Tongue (tissue), 2 donors: ENCODE measurements around the gene EIPR1. TPM values are rescaled to one million over a fixed set of nuclear protein-coding genes. Genes with fewer than 3 reads are reported as not detected.

Experiments
- DNase-seq: peaks from one replicate; pipeline ENCODE4 v3.0.0-alpha.2; 2015
- total RNA-seq: library from RNA; depleted of rRNA; stranded (reverse); fragments of >200 nt; gene quantifications from one replicate; pipeline ENCODE4 v1.2.3, GENCODE V29; 2014

Gene EIPR1
- total RNA-seq, 1 donor from 2014 or later, result 28.9 TPM

GRCh38 chr2:3324036-3324386, 53.6 kb downstream of the EIPR1 start:
- DNase-seq, result no peak

- no peak for DNase-seq
These were observed 54.1 kb downstream of the EIPR1 start for GRCh38 chr2:3323360-3324035.

GRCh38 chr2:3322311-3322970, 55.2 kb downstream of the EIPR1 start:
- DNase-seq, result no peak

- no peak for DNase-seq
These were observed 55.8 kb downstream of the EIPR1 start for GRCh38 chr2:3321825-3322224.

GRCh38 chr2:3320910-3321605, 56.6 kb downstream of the EIPR1 start:
- no peak for DNase-seq

- no peak for DNase-seq
These were observed 57.7 kb downstream of the EIPR1 start for GRCh38 chr2:3319745-3320566.

- no peak for DNase-seq
These were observed 58.5 kb downstream of the EIPR1 start for GRCh38 chr2:3319134-3319533.

- DNase-seq, result no peak
These were observed 59.6 kb downstream of the EIPR1 start for GRCh38 chr2:3317871-3318590.

- no peak for DNase-seq
These were observed 60.3 kb downstream of the EIPR1 start for GRCh38 chr2:3317277-3317685.

- no peak for DNase-seq
These were observed 61.0 kb downstream of the EIPR1 start for GRCh38 chr2:3316456-3317276.

GRCh38 chr2:3314626-3315025, 63.0 kb downstream of the EIPR1 start:
- DNase-seq, result no peak

GRCh38 chr2:3313781-3314375, 63.7 kb downstream of the EIPR1 start:
- DNase-seq, result peak; percentile 32

GRCh38 chr2:3312576-3313345, 64.9 kb downstream of the EIPR1 start:
- DNase-seq, result no peak

- no peak for DNase-seq
These were observed 66.0 kb downstream of the EIPR1 start for GRCh38 chr2:3311601-3312000.

GRCh38 chr2:3309496-3310355, 67.9 kb downstream of the EIPR1 start:
- no peak for DNase-seq

- DNase-seq, result no peak
These were observed 69.7 kb downstream of the EIPR1 start for GRCh38 chr2:3307901-3308300.

GRCh38 chr2:3307236-3307635, 70.4 kb downstream of the EIPR1 start:
- no peak for DNase-seq

GRCh38 chr2:3305952-3306351, 71.7 kb downstream of the EIPR1 start:
- no peak for DNase-seq

GRCh38 chr2:3305431-3305830, 72.2 kb downstream of the EIPR1 start:
- no peak for DNase-seq
